Measurements from ENCODE around the gene PSMD3. TPM values are rescaled to one million over a fixed set of nuclear protein-coding genes. Genes with fewer than 3 reads are reported as not detected.

The PSMD3 gene
- total RNA-seq, 4 donors from 2014 or later, result 64.7 to 109 (median 72.1) TPM

GRCh38 chr17:40028595-40028994 is 48.0 kb downstream of the PSMD3 start:
- H3K36me3 ChIP-seq, result peaks cover 5 to 96% (median 39%) of the 10 kb centered on the region in 3 donors
- H3K27ac ChIP-seq, result no peak overlapping the region
- peaks cover 0 to 17% (median 6%) of the 10 kb centered on the region in 4 donors for H3K4me1 ChIP-seq
- no peaks in the 10 kb centered on the region for H3K9me3 ChIP-seq
- 86 to 90% methylated on average over 13 of the region's 13 CpGs for WGBS, 2 donors
- no peak for DNase-seq (ENCODE audit: low spot score in 2 of 2)
- H3K4me3 ChIP-seq, result no peak overlapping the region
- no peak for TF ChIP-seq EP300 (IDR thresholded peaks at IDR 0.05)
- no peak for TF ChIP-seq POLR2A (IDR thresholded peaks at IDR 0.05)
- no peak for TF ChIP-seq CTCF (IDR thresholded peaks at IDR 0.05)
- no peaks in the 10 kb centered on the region for H3K27me3 ChIP-seq

- Histone ChIP-seq H3K27me3 (no peaks in the 10 kb centered on the region), H3K9me3 (no peaks in the 10 kb centered on the region), H3K36me3 (peaks cover 5 to 96% (median 40%) of the 10 kb centered on the region in 3 donors), H3K4me1 (peaks cover 0 to 7% (median 3%) of the 10 kb centered on the region in 4 donors), H3K27ac (no peak overlapping the region), H3K4me3 (no peak overlapping the region)
- no peak for DNase-seq (ENCODE audit: low spot score in 2 of 2)
- TF ChIP-seq EP300 (IDR thresholded peaks at IDR 0.05) (no peak), CTCF (IDR thresholded peaks at IDR 0.05) (no peak), POLR2A (IDR thresholded peaks at IDR 0.05) (no peak)
- WGBS, 2 donors, result 86 to 95% methylated on average over 11 of the region's 11 CpGs
Observed at GRCh38 chr17:40031706-40032105, 51.1 kb downstream of the PSMD3 start.

- Histone ChIP-seq H3K36me3 (peaks cover 5 to 94% (median 39%) of the 10 kb centered on the region in 3 donors), H3K9me3 (no peaks in the 10 kb centered on the region), H3K4me1 (no peaks in the 10 kb centered on the region), H3K4me3 (no peak overlapping the region), H3K27me3 (no peaks in the 10 kb centered on the region), H3K27ac (peak overlapping the region in 1 of 4 donors; percentile 34)
- WGBS, 2 donors, result 87 to 89% methylated on average over 14 to 23 of the region's 23 CpGs
- no peak for DNase-seq (ENCODE audit: low spot score in 2 of 2)
- TF ChIP-seq POLR2A (IDR thresholded peaks at IDR 0.05) (no peak), EP300 (IDR thresholded peaks at IDR 0.05) (no peak), CTCF (IDR thresholded peaks at IDR 0.05) (no peak)
Observed at GRCh38 chr17:40032322-40033320, 52.0 kb downstream of the PSMD3 start.

GRCh38 chr17:40033339-40033738 is 52.7 kb downstream of the PSMD3 start:
- no peaks in the 10 kb centered on the region for H3K9me3 ChIP-seq
- WGBS, 2 donors, result 76 to 83% methylated on average over 8 of the region's 8 CpGs
- TF ChIP-seq EP300 (IDR thresholded peaks at IDR 0.05), result no peak
- no peak for TF ChIP-seq POLR2A (IDR thresholded peaks at IDR 0.05)
- TF ChIP-seq CTCF (IDR thresholded peaks at IDR 0.05), result no peak
- DNase-seq (ENCODE audit: low spot score in 2 of 2), result no peak
- peaks cover 0 to 4% (median under 1%) of the 10 kb centered on the region in 4 donors for H3K4me1 ChIP-seq
- H3K36me3 ChIP-seq, result peaks cover 5 to 87% (median 35%) of the 10 kb centered on the region in 3 donors
- H3K27me3 ChIP-seq, result no peaks in the 10 kb centered on the region
- H3K4me3 ChIP-seq, result no peak overlapping the region
- no peak overlapping the region for H3K27ac ChIP-seq
